Neural cell (in vitro differentiated cells): ENCODE results near the gene ZBTB24. TPM values are rescaled to one million over a fixed set of nuclear protein-coding genes. Genes with fewer than 3 reads are reported as not detected.

Experiments
- H2AFZ ChIP-seq: fragments of 200-600, 300-800 bp; sonication (generic), shearing (Covaris generic); 2 replicates; pipeline ENCODE4 v1.6.0; 2014; ENCODE audit warnings: low read depth, mild to moderate bottlenecking, antibody characterized with exemption, low read length, moderate library complexity
- H3F3A ChIP-seq: fragments of 200-600 bp; shearing (Covaris generic); 2 replicates; pipeline ENCODE4 v1.6.1; 2016; ENCODE audit warnings: mild to moderate bottlenecking, moderate library complexity, mixed read lengths, antibody characterized with exemption, low read length; ENCODE audit not compliant: insufficient read depth, poor library complexity, severe bottlenecking
- H3K27ac ChIP-seq: fragments of 200-600, 300-800 bp; sonication (generic), shearing (Covaris generic); 2 replicates; pipeline ENCODE4 v1.5.1; 2014; ENCODE audit warnings: mild to moderate bottlenecking, low read length, moderate library complexity
- H3K27me3 ChIP-seq: fragments of 300-800, 200-600 bp; sonication (generic), shearing (Covaris generic); 2 replicates; pipeline ENCODE4 v1.6.0; 2014; ENCODE audit warnings: mild to moderate bottlenecking, low read depth, low read length, moderate library complexity; ENCODE audit not compliant: insufficient read depth
- H3K36me3 ChIP-seq: fragments of 300-800, 200-600 bp; sonication (generic), shearing (Covaris generic); 2 replicates; pipeline ENCODE4 v1.5.1; 2014; ENCODE audit warnings: mild to moderate bottlenecking, antibody characterized with exemption, low read length, moderate library complexity; ENCODE audit not compliant: insufficient read depth
- H3K4me2 ChIP-seq: fragments of 300-800, 200-600 bp; sonication (generic), shearing (Covaris generic); 2 replicates; pipeline ENCODE4 v1.6.0; 2014; ENCODE audit warnings: mild to moderate bottlenecking, low read length
- H3K4me3 ChIP-seq: fragments of 300-800, 200-600 bp; sonication (generic), shearing (Covaris generic); 2 replicates; pipeline ENCODE4 v1.5.1; 2014; ENCODE audit warnings: mild to moderate bottlenecking, low read length, moderate library complexity
- H3K79me2 ChIP-seq: fragments of 200-600 bp; shearing (Covaris generic); replicated peaks from 2 replicates; pipeline ENCODE4 v1.6.0; 2014; ENCODE audit warnings: mild to moderate bottlenecking, low read length, moderate library complexity; ENCODE audit not compliant: insufficient read depth
- H3K9ac ChIP-seq: fragments of 300-800, 200-600 bp; sonication (generic), shearing (Covaris generic); 2 replicates; pipeline ENCODE4 v1.6.1; 2016; ENCODE audit warnings: mild to moderate bottlenecking, low read length, mixed read lengths
- H3K9me2 ChIP-seq: fragments of 200-600 bp; shearing (Covaris generic); 2 replicates; pipeline ENCODE4 v1.6.1; 2016; ENCODE audit warnings: mild to moderate bottlenecking, low read length, mixed read lengths; ENCODE audit not compliant: insufficient read depth
- H3K9me3 ChIP-seq: fragments of 200-600, 300-800 bp; sonication (generic), shearing (Covaris generic); 2 replicates; pipeline ENCODE4 v1.6.1; 2016; ENCODE audit warnings: mild to moderate bottlenecking, mixed run types, low read length, moderate library complexity, mixed read lengths
- H4K20me1 ChIP-seq: fragments of 200-600 bp; shearing (Covaris generic); 2 replicates; pipeline ENCODE4 v1.6.1; 2016; ENCODE audit warnings: mild to moderate bottlenecking, mixed run types; ENCODE audit not compliant: insufficient read depth
- EP300 ChIP-seq: fragments of 450-650 bp; conservative IDR thresholded peaks from 2 replicates; pipeline ENCODE4 v1.6.1; 2014; ENCODE audit warnings: antibody characterized with exemption, mild to moderate bottlenecking, moderate library complexity; ENCODE audit not compliant: poor library complexity, severe bottlenecking
- EZH2 ChIP-seq: fragments of 200-600, 300-800 bp; shearing (Covaris generic), sonication (generic); IDR thresholded peaks from 2 replicates; pipeline ENCODE4 v1.6.1; 2014; ENCODE audit warnings: antibody characterized with exemption, low read length, borderline replicate concordance, mild to moderate bottlenecking; ENCODE audit not compliant: insufficient read depth, poor library complexity, severe bottlenecking
- MXI1 ChIP-seq: fragments of 450-650 bp; conservative IDR thresholded peaks from 2 replicates; pipeline ENCODE4 v1.6.1; 2014; ENCODE audit warnings: antibody characterized with exemption, mild to moderate bottlenecking; ENCODE audit not compliant: poor library complexity, severe bottlenecking
- POLR2AphosphoS5 ChIP-seq: IDR thresholded peaks from 2 replicates; pipeline ENCODE4 v1.6.1; 2012
- RAD21 ChIP-seq: fragments of 450-650 bp; conservative IDR thresholded peaks from 2 replicates; pipeline ENCODE4 v1.6.1; 2014; ENCODE audit warnings: antibody characterized with exemption, mild to moderate bottlenecking, moderate library complexity
- SMC3 ChIP-seq: fragments of 450-650 bp; conservative IDR thresholded peaks from 2 replicates; pipeline ENCODE4 v1.6.1; 2014; ENCODE audit warnings: antibody characterized with exemption, mild to moderate bottlenecking, moderate library complexity; ENCODE audit not compliant: poor library complexity
- TAF1 ChIP-seq: IDR thresholded peaks from 2 replicates; pipeline ENCODE4 v1.6.1; 2012; ENCODE audit warnings: low read depth
- polyA plus RNA-seq: library from polyadenylated mRNA; depleted of rRNA; stranded (reverse); fragments of >200 nt; gene quantifications from 2 replicates; pipeline ENCODE4 v1.2.3, GENCODE V29; 2014
- TF ChIP-seq, protein P1 (sequence below): IDR thresholded peaks from 2 replicates; pipeline ENCODE4 v1.6.1; 2012; ENCODE audit warnings: borderline replicate concordance
- TF ChIP-seq, protein P2 (sequence below): fragments of 450-650 bp; IDR thresholded peaks from 2 replicates; pipeline ENCODE4 v1.5.1; 2014; ENCODE audit warnings: antibody characterized with exemption, mild to moderate bottlenecking, moderate library complexity; ENCODE audit not compliant: poor library complexity, severe bottlenecking

Gene ZBTB24
- polyA plus RNA-seq, 1 donor from 2014 or later, result 6.0 TPM

DNA sequence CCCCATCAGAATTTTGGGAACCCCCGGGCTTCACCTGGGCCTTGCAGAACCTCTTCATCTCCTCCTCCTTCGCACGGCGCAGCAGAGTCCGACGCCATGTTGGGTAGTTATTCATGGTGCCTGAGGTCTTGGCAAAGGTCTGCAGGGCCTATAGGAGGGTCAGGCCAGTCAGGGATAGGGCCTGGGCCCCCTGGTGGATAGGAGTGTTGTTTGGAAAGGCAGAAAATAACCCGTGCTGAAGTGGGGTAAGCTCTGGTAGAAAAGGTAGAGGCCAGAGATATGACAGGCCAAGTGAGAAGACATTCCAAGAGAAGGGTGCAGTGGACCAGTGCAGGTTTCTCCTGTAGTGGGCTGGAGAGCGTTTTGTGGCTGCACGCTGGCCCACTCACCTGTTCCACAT lies 37.6 kb downstream of the ZBTB24 start:
- Histone ChIP-seq H3K27ac (no peak overlapping the region), H3K9me2 (no peaks in the 10 kb centered on the region), H4K20me1 (no peaks in the 10 kb centered on the region), H3K9me3 (no peaks in the 10 kb centered on the region), H2AFZ (no peak overlapping the region), H3K9ac (no peak overlapping the region), H3K4me3 (no peak overlapping the region), H3F3A (no peaks in the 10 kb centered on the region), H3K27me3 (no peaks in the 10 kb centered on the region), H3K4me2 (no peak overlapping the region), H3K79me2 (no peaks in the 10 kb centered on the region), H3K36me3 (peaks cover 5% of the 10 kb centered on the region)
- no peak for TF ChIP-seq TAF1
- no peak for TF ChIP-seq SMC3
- no peak for TF ChIP-seq RAD21

DNA sequence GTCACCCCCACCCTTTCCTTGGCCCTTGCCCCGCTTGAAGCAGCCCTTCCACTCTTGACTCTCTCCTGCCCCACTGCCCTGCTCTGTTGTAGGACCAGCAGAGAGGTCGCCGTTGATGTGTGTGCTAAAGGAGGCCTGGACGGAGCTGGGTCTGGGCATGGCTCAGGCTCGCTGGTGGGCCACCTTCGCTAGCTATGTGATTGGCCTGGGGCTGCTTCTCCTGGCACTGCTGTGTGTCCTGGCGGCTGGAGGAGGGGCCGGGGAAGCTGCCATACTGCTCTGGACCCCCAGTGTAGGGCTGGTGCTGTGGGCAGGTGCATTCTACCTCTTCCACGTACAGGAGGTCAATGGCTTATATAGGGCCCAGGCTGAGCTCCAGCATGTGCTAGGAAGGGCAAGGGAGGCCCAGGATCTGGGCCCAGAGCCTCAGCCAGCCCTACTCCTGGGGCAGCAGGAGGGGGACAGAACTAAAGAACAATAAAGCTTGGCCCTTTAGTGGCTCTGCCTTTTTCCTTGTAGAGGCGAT lies 39.5 kb downstream of the ZBTB24 start:
- Histone ChIP-seq H3K36me3 (peaks cover 5% of the 10 kb centered on the region), H2AFZ (no peak overlapping the region), H3K9ac (no peak overlapping the region), H3F3A (no peaks in the 10 kb centered on the region), H4K20me1 (no peaks in the 10 kb centered on the region), H3K4me3 (no peak overlapping the region), H3K9me2 (no peaks in the 10 kb centered on the region), H3K79me2 (no peaks in the 10 kb centered on the region), H3K27ac (no peak overlapping the region), H3K9me3 (no peaks in the 10 kb centered on the region), H3K4me2 (no peak overlapping the region), H3K27me3 (no peaks in the 10 kb centered on the region)
- TF ChIP-seq RAD21 (no peak), MXI1 (no peak), TAF1 (no peak), EP300 (no peak), POLR2AphosphoS5 (no peak), EZH2 (no peak), SMC3 (no peak)
- TF ChIP-seq, protein P1, sequence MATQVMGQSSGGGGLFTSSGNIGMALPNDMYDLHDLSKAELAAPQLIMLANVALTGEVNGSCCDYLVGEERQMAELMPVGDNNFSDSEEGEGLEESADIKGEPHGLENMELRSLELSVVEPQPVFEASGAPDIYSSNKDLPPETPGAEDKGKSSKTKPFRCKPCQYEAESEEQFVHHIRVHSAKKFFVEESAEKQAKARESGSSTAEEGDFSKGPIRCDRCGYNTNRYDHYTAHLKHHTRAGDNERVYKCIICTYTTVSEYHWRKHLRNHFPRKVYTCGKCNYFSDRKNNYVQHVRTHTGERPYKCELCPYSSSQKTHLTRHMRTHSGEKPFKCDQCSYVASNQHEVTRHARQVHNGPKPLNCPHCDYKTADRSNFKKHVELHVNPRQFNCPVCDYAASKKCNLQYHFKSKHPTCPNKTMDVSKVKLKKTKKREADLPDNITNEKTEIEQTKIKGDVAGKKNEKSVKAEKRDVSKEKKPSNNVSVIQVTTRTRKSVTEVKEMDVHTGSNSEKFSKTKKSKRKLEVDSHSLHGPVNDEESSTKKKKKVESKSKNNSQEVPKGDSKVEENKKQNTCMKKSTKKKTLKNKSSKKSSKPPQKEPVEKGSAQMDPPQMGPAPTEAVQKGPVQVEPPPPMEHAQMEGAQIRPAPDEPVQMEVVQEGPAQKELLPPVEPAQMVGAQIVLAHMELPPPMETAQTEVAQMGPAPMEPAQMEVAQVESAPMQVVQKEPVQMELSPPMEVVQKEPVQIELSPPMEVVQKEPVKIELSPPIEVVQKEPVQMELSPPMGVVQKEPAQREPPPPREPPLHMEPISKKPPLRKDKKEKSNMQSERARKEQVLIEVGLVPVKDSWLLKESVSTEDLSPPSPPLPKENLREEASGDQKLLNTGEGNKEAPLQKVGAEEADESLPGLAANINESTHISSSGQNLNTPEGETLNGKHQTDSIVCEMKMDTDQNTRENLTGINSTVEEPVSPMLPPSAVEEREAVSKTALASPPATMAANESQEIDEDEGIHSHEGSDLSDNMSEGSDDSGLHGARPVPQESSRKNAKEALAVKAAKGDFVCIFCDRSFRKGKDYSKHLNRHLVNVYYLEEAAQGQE, result no peak
- TF ChIP-seq, protein P2, sequence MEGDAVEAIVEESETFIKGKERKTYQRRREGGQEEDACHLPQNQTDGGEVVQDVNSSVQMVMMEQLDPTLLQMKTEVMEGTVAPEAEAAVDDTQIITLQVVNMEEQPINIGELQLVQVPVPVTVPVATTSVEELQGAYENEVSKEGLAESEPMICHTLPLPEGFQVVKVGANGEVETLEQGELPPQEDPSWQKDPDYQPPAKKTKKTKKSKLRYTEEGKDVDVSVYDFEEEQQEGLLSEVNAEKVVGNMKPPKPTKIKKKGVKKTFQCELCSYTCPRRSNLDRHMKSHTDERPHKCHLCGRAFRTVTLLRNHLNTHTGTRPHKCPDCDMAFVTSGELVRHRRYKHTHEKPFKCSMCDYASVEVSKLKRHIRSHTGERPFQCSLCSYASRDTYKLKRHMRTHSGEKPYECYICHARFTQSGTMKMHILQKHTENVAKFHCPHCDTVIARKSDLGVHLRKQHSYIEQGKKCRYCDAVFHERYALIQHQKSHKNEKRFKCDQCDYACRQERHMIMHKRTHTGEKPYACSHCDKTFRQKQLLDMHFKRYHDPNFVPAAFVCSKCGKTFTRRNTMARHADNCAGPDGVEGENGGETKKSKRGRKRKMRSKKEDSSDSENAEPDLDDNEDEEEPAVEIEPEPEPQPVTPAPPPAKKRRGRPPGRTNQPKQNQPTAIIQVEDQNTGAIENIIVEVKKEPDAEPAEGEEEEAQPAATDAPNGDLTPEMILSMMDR, result no peak
